ENCODE data around the gene TBX5.

DNA sequence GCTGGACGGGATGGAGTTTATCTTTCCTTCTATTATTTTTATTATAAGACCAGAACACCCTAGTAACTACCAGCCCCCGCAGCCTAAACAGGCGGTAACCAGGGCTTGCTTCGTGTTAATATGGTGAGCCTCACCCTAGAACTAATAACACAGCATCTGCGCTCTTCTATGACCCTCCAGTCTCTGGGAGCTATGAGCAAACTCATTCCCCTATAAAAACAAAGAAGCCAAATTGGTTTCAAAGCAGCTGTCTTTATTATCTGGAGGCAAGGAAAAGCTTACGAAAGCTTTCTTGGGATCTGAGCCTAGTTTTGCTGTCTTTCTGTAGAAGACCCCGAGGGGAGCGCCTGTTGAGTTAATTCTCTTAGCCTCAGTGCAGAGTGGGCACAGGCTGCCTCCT is 85.0 kb downstream of the TBX5 start:
- TF ChIP-seq, protein P1, sequence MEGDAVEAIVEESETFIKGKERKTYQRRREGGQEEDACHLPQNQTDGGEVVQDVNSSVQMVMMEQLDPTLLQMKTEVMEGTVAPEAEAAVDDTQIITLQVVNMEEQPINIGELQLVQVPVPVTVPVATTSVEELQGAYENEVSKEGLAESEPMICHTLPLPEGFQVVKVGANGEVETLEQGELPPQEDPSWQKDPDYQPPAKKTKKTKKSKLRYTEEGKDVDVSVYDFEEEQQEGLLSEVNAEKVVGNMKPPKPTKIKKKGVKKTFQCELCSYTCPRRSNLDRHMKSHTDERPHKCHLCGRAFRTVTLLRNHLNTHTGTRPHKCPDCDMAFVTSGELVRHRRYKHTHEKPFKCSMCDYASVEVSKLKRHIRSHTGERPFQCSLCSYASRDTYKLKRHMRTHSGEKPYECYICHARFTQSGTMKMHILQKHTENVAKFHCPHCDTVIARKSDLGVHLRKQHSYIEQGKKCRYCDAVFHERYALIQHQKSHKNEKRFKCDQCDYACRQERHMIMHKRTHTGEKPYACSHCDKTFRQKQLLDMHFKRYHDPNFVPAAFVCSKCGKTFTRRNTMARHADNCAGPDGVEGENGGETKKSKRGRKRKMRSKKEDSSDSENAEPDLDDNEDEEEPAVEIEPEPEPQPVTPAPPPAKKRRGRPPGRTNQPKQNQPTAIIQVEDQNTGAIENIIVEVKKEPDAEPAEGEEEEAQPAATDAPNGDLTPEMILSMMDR (IDR thresholded peaks at IDR 0.05): no peak
- TF ChIP-seq POLR2A (IDR thresholded peaks at IDR 0.05): no peak

Data from right lobe of liver (tissue), 4 donors.